HepG2 (cell line): Measurements from ENCODE around the gene CDC42SE1. TPM values are rescaled to one million over a fixed set of nuclear protein-coding genes. Genes with fewer than 3 reads are reported as not detected.

Experiments
- CBFB ChIP-seq: sonication (generic); formaldehyde crosslinking; IDR thresholded peaks from 2 replicates; pipeline ENCODE4 v1.4.0; 2020; ENCODE audit warnings: missing genetic modification reagents
- CCAR2 ChIP-seq: fragments of 200-400 bp; formaldehyde crosslinking; optimal IDR thresholded peaks from 2 replicates; pipeline ENCODE3; 2018; ENCODE audit warnings: low read depth, mild to moderate bottlenecking, low read length, moderate library complexity
- GLMP ChIP-seq: sonication (generic); formaldehyde crosslinking; IDR thresholded peaks from 2 replicates; pipeline ENCODE4 v1.9.0; 2021; ENCODE audit warnings: missing genetic modification reagents, mild to moderate bottlenecking, borderline replicate concordance
- HNRNPK ChIP-seq: fragments of 200-400 bp; formaldehyde crosslinking; IDR thresholded peaks from 2 replicates; pipeline ENCODE4 v1.6.1; 2018; ENCODE audit warnings: low read length, low read depth, moderate library complexity, mild to moderate bottlenecking; ENCODE audit not compliant: poor library complexity, severe bottlenecking
- IKZF1 ChIP-seq: fragments of 450-650 bp; IDR thresholded peaks from 2 replicates; pipeline ENCODE4 v1.7.1; 2016
- KDM2A ChIP-seq: sonication (generic); formaldehyde crosslinking; IDR thresholded peaks from 2 replicates; pipeline ENCODE4 v1.4.0; 2020; ENCODE audit warnings: low read depth, missing genetic modification reagents, borderline replicate concordance
- MED13 ChIP-seq: sonication (generic); formaldehyde crosslinking; IDR thresholded peaks from 2 replicates; pipeline ENCODE4 v1.5.0; 2020; ENCODE audit warnings: missing genetic modification reagents
- PLRG1 ChIP-seq: fragments of 450-650 bp; conservative IDR thresholded peaks from 2 replicates; pipeline ENCODE4 v1.6.1; 2016
- SOX13 ChIP-seq, 3 experiments: fragments of 450-650 bp in 1 of 3; sonication (generic) in 1 of 3; formaldehyde crosslinking in 1 of 3; IDR thresholded peaks in 2 of 3; conservative IDR thresholded peaks in 1 of 3; 2 replicates each; pipeline versions ENCODE4 v1.5.0 to v1.6.1; 2016 to 2020; ENCODE audit warnings: antibody characterized with exemption in 1 of 3, mild to moderate bottlenecking in 1 of 3, missing compliant biosample characterization in 1 of 3, missing genetic modification reagents in 1 of 3, moderate library complexity in 1 of 3
- TOE1 ChIP-seq: sonication (generic); formaldehyde crosslinking; IDR thresholded peaks from 2 replicates; pipeline ENCODE4 v1.4.0; 2020; ENCODE audit warnings: mild to moderate bottlenecking, missing genetic modification reagents
- ZMYM2 ChIP-seq: sonication (generic); formaldehyde crosslinking; IDR thresholded peaks from 2 replicates; pipeline ENCODE4 v1.8.0; 2022; ENCODE audit warnings: mild to moderate bottlenecking, missing genetic modification reagents
- ZNF124 ChIP-seq: sonication (generic); formaldehyde crosslinking; IDR thresholded peaks from 2 replicates; pipeline ENCODE4 v1.4.0; 2020; ENCODE audit warnings: missing genetic modification reagents
- ZNF292 ChIP-seq: sonication (generic); formaldehyde crosslinking; IDR thresholded peaks from 2 replicates; pipeline ENCODE4 v1.8.1; 2022; ENCODE audit warnings: mild to moderate bottlenecking, low read depth, missing genetic modification reagents, borderline replicate concordance
- ZNF556 ChIP-seq: sonication (generic); formaldehyde crosslinking; IDR thresholded peaks from 2 replicates; pipeline ENCODE4 v1.4.0; 2020; ENCODE audit warnings: mild to moderate bottlenecking, missing genetic modification reagents, borderline replicate concordance
- ZNF562 ChIP-seq: sonication (generic); formaldehyde crosslinking; IDR thresholded peaks from 2 replicates; pipeline ENCODE4 v1.8.0; 2022; ENCODE audit warnings: missing genetic modification reagents, borderline replicate concordance
- ZNF580 ChIP-seq: IDR thresholded peaks from 2 replicates; pipeline ENCODE4 v1.6.1; 2016; ENCODE audit warnings: low read depth, borderline replicate concordance
- ZNF616 ChIP-seq: sonication (generic); formaldehyde crosslinking; IDR thresholded peaks from 2 replicates; pipeline ENCODE4 v1.5.0; 2020; ENCODE audit warnings: low read depth, mild to moderate bottlenecking, missing genetic modification reagents
- ZNF674 ChIP-seq: sonication (generic); formaldehyde crosslinking; IDR thresholded peaks from 2 replicates; pipeline ENCODE4 v1.5.0; 2020; ENCODE audit warnings: low read depth, mild to moderate bottlenecking, missing genetic modification reagents
- ZNF704 ChIP-seq: sonication (generic); formaldehyde crosslinking; IDR thresholded peaks from 2 replicates; pipeline ENCODE4 v1.8.1; 2023; ENCODE audit warnings: mild to moderate bottlenecking, inconsistent platforms, moderate library complexity, missing genetic modification reagents, borderline replicate concordance
- ZNF710 ChIP-seq: sonication (generic); formaldehyde crosslinking; IDR thresholded peaks from 2 replicates; pipeline ENCODE4 v1.5.0; 2020; ENCODE audit warnings: mild to moderate bottlenecking, missing genetic modification reagents, borderline replicate concordance
- ZNF775 ChIP-seq: sonication (generic); formaldehyde crosslinking; IDR thresholded peaks from 2 replicates; pipeline ENCODE4 v1.4.0; 2020; ENCODE audit warnings: missing genetic modification reagents, mild to moderate bottlenecking, moderate library complexity, borderline replicate concordance
- ZSCAN31 ChIP-seq: sonication (generic); formaldehyde crosslinking; IDR thresholded peaks from 2 replicates; pipeline ENCODE4 v1.5.0; 2020; ENCODE audit warnings: low read depth, mild to moderate bottlenecking, missing genetic modification reagents
- polyA plus RNA-seq, 8 experiments: library from polyadenylated mRNA; depleted of rRNA in 3 of 8; stranded (reverse) in 7 of 8; unstranded in 1 of 8; fragments of >200 nt; fragmentation: Illumina TruSeq in 4 of 8; extraction: Trizol in 4 of 8; gene quantifications; 2 replicates each; pipeline versions ENCODE4 v1.2.1 to v1.2.3, GENCODE V29; 2011 to 2016; ENCODE audit warnings: low read depth in 4 of 8, missing spikeins in 1 of 8, mixed read lengths in 1 of 8; ENCODE audit not compliant: insufficient read depth in 1 of 8
- total RNA-seq, 5 experiments: library from RNA; depleted of rRNA; stranded (reverse); fragments of >200 nt; fragmentation: Illumina TruSeq; extraction: Trizol; gene quantifications; 2 replicates each; pipeline ENCODE4 v1.2.3, GENCODE V29; 2016; ENCODE audit warnings: low read depth in 1 of 5

CDC42SE1 gene
- total and polyA plus RNA-seq, 2 of the 13 experiments (the other 11 are each of a cell fraction or from before 2014, with no cell fraction given) = 17.6 to 17.9 TPM

- TF ChIP-seq ZNF704 (no peak), HNRNPK (no peak), GLMP (CRISPR knock-in tag) (no peak), ZNF124 (CRISPR knock-in tag) (no peak), ZNF562 (CRISPR knock-in tag) (no peak), ZNF616 (CRISPR knock-in tag) (no peak), ZNF556 (CRISPR knock-in tag) (peak; percentile 41; the same call in 1 of the 2 replicates), CCAR2 (no peak), ZNF674 (CRISPR knock-in tag) (no peak), ZMYM2 (CRISPR knock-in tag) (peak; percentile 96), CBFB (CRISPR knock-in tag) (no peak), TOE1 (CRISPR knock-in tag) (no peak), ZSCAN31 (CRISPR knock-in tag) (peak; percentile 80), MED13 (CRISPR knock-in tag) (peak; percentile 62; the same call in 1 of the 2 replicates), IKZF1 (no peak), ZNF710 (peak; percentile 27; the same call in 1 of the 2 replicates), KDM2A (no peak; the same call in 1 of the 2 replicates), ZNF775 (CRISPR knock-in tag) (no peak), SOX13 (IDR thresholded peaks at IDR 0.05) (no peak), SOX13 (CRISPR knock-in tag; conservative IDR thresholded peaks at IDR 0.05 in 1 of 2, IDR thresholded peaks at IDR 0.05 in 1 of 2) (peak in 1 of 2 experiments; percentile 40; a peak in 1 of 4 replicates), PLRG1 (no peak), ZNF580 (0 out of 2 replicates have a peak, but pooled peaks have one; percentile 12), ZNF292 (no peak)
Measured at GRCh38 chr1:151008244-151009205, 50.9 kb downstream of the CDC42SE1 start, which contains the start of gene PRUNE1 (continued).
